ENCODE measurements around the gene MTA3. TPM values are rescaled to one million over a fixed set of nuclear protein-coding genes. Genes with fewer than 3 reads are reported as not detected.

MTA3 gene
- total and polyA plus RNA-seq, 2 donors (not counting 1 experiment from before 2014, with no cell fraction given), result 13.4 to 33.2 TPM

DNA sequence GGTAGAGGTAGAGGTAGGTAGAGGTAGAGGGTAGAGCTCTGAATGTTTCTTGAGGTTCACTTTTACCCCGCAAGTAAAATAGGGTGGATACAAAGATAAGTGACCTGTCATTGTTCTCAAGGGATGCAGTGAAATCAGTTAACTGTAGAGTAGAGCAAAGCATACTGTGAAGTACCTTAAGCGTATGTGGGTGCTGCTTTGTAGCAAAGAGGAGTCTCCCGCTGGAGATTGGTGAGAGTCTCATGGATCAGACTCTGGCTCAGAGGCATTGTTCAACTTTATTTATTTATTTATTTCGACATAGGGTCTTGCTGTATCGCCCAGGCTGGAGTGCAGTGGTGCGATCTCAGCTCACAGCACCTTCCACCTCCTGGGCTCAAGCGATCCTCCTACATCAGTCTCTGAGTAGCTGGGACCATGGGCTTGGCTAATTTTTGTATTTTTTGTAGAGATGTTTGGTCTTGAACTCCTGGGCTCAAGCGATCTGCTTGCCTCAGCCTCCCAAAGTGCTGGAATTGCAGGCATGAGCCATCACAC, 38.7 kb downstream of the MTA3 start:
- H3K4me3 ChIP-seq (ENCODE audit: control extremely low read depth in 1 of 5, extremely low read depth in 1 of 5, insufficient read depth in 1 of 5, low read depth in 2 of 5, low read length in 4 of 5), result no peak overlapping the region
- H2AFZ ChIP-seq (ENCODE audit: insufficient read depth, low read depth, low read length, poor library complexity, severe bottlenecking), result no peak overlapping the region
- ATAC-seq (ENCODE audit: low read depth), result no peak
- H3K79me2 ChIP-seq (ENCODE audit: control insufficient read depth, insufficient read depth, low read length), result no peaks in the 10 kb centered on the region
- ChIA-PET POLR2A (no interaction called here), CTCF (no interaction called here)
- no peak for DNase-seq
- Mint-ChIP-seq H3K9me3 (ENCODE audit: insufficient read depth) (no peaks in the 10 kb centered on the region), H3K27me3 (no peaks in the 10 kb centered on the region), H3K4me3 (no peak overlapping the region), H3K27ac (no peak overlapping the region), H3K4me1 (peaks cover 3% of the 10 kb centered on the region)
- no peak overlapping the region for H3K4me2 ChIP-seq (replicated peaks; ENCODE audit: low read depth, low read length, poor library complexity, severe bottlenecking)
- WGBS (ENCODE audit: insufficient coverage), result 0% methylated on average over 1 of the region's 8 CpGs
- no peak for TF ChIP-seq EZH2 (IDR thresholded peaks at IDR 0.05; ENCODE audit: borderline replicate concordance, insufficient read depth, low read depth, low read length, poor library complexity, severe bottlenecking)
- TF ChIP-seq, protein P1, sequence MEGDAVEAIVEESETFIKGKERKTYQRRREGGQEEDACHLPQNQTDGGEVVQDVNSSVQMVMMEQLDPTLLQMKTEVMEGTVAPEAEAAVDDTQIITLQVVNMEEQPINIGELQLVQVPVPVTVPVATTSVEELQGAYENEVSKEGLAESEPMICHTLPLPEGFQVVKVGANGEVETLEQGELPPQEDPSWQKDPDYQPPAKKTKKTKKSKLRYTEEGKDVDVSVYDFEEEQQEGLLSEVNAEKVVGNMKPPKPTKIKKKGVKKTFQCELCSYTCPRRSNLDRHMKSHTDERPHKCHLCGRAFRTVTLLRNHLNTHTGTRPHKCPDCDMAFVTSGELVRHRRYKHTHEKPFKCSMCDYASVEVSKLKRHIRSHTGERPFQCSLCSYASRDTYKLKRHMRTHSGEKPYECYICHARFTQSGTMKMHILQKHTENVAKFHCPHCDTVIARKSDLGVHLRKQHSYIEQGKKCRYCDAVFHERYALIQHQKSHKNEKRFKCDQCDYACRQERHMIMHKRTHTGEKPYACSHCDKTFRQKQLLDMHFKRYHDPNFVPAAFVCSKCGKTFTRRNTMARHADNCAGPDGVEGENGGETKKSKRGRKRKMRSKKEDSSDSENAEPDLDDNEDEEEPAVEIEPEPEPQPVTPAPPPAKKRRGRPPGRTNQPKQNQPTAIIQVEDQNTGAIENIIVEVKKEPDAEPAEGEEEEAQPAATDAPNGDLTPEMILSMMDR (IDR thresholded peaks at IDR 0.05), result no peak
- no peak overlapping the region for H3K9ac ChIP-seq (ENCODE audit: low read length)
- no peaks in the 10 kb centered on the region for H3K27me3 ChIP-seq (replicated peaks in 1 of 4; ENCODE audit: control extremely low read depth in 1 of 4, control insufficient read depth in 3 of 4, insufficient read depth in 4 of 4, low read length in 3 of 4)
- no peaks in the 10 kb centered on the region for H3K4me1 ChIP-seq (ENCODE audit: control insufficient read depth in 2 of 2, insufficient read depth in 2 of 2, low read length in 2 of 2)
- H3K27ac ChIP-seq (ENCODE audit: low read length in 2 of 2), result no peak overlapping the region
- intact Hi-C loops (cut with micrococcal nuclease), result no loop called here
- H3K9me3 ChIP-seq (ENCODE audit: control extremely low read depth in 1 of 3, control insufficient read depth in 2 of 3, insufficient read depth in 1 of 3, low read length in 2 of 3), result no peaks in the 10 kb centered on the region
- H3K36me3 ChIP-seq (replicated peaks in 1 of 2; ENCODE audit: control extremely low read depth in 1 of 2, control insufficient read depth in 1 of 2, extremely low read depth in 1 of 2, insufficient read depth in 2 of 2, low read length in 1 of 2), result no peaks in the 10 kb centered on the region
- H4K20me1 ChIP-seq (ENCODE audit: control insufficient read depth, insufficient read depth, low read length, poor library complexity, severe bottlenecking), result no peaks in the 10 kb centered on the region

DNA sequence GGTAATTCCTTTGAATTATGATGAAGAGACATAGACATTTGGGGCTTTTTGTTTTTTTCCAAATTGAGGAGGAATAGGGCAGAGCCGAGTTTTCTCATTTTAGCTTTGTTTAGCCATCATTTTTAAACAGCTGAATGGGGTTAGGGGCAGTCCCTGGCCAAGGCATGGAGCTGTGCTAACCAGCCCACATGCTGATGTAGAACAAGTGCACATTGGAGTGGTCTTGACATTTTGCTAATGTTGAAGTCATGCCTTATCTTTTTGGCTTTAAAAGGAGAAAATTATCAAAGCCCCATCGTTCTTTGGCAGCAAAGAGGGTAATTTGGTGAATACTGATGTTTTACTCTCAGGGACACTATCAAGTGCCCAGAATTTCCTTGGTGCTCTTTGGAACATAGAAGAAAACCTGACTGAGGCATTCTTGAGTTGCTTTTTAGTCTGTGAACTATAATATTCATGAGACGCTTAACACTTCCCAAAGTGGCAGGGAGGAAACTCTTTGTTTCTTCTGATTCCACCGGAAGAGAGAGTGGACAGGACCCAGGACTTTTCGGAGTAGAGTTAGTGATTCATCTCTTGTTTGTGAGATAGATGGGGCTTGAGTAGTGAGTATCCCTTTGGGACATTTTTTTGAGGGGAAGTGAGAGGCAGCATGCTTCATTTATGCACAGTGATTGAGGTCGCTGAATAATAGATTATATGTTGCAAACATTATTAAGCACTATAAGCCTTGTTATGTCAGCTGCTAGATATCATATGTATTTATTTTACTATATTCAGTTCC, 45.0 kb downstream of the MTA3 start:
- Mint-ChIP-seq H3K27me3 (no peaks in the 10 kb centered on the region), H3K9me3 (ENCODE audit: insufficient read depth) (no peaks in the 10 kb centered on the region), H3K4me1 (peaks cover 5% of the 10 kb centered on the region), H3K27ac (no peak overlapping the region), H3K4me3 (no peak overlapping the region)
- Histone ChIP-seq H3K36me3 (replicated peaks in 1 of 2; ENCODE audit: control extremely low read depth in 1 of 2, control insufficient read depth in 1 of 2, extremely low read depth in 1 of 2, insufficient read depth in 2 of 2, low read length in 1 of 2) (peaks cover 0 to 1% of the 10 kb centered on the region in 2 experiments), H3K9me3 (ENCODE audit: control extremely low read depth in 1 of 3, control insufficient read depth in 2 of 3, insufficient read depth in 1 of 3, low read length in 2 of 3) (no peaks in the 10 kb centered on the region), H4K20me1 (ENCODE audit: control insufficient read depth, insufficient read depth, low read length, poor library complexity, severe bottlenecking) (no peaks in the 10 kb centered on the region), H3K27me3 (replicated peaks in 1 of 4; ENCODE audit: control extremely low read depth in 1 of 4, control insufficient read depth in 3 of 4, insufficient read depth in 4 of 4, low read length in 3 of 4) (no peaks in the 10 kb centered on the region), H2AFZ (ENCODE audit: insufficient read depth, low read depth, low read length, poor library complexity, severe bottlenecking) (no peak overlapping the region), H3K4me3 (ENCODE audit: control extremely low read depth in 1 of 5, extremely low read depth in 1 of 5, insufficient read depth in 1 of 5, low read depth in 2 of 5, low read length in 4 of 5) (no peak overlapping the region), H3K9ac (ENCODE audit: low read length) (no peak overlapping the region), H3K27ac (ENCODE audit: low read length in 2 of 2) (no peak overlapping the region), H3K79me2 (ENCODE audit: control insufficient read depth, insufficient read depth, low read length) (no peaks in the 10 kb centered on the region), H3K4me1 (ENCODE audit: control insufficient read depth in 2 of 2, insufficient read depth in 2 of 2, low read length in 2 of 2) (no peaks in the 10 kb centered on the region), H3K4me2 (replicated peaks; ENCODE audit: low read depth, low read length, poor library complexity, severe bottlenecking) (no peak overlapping the region)
- intact Hi-C loops (cut with micrococcal nuclease), result no loop called here
- ChIA-PET CTCF (interaction anchor here (1.3 kb wide), 1 partner anchor 50 kb away, joined by 3 read pairs; no protein-coding TSS in a partner anchor), POLR2A (no interaction called here)
- no peak for ATAC-seq (ENCODE audit: low read depth)
- TF ChIP-seq EZH2 (IDR thresholded peaks at IDR 0.05; ENCODE audit: borderline replicate concordance, insufficient read depth, low read depth, low read length, poor library complexity, severe bottlenecking), result no peak
- TF ChIP-seq, protein P1 (IDR thresholded peaks at IDR 0.05), result no peak
- no peak for DNase-seq
- 89% methylated on average over 5 of the region's 6 CpGs for WGBS (ENCODE audit: insufficient coverage)

Measured in B cell (primary cell).